ENCODE results near the gene PDXDC1.
"Not testable (repeated sequence)": the region's sequence is repeated elsewhere in the genome, so short reads cannot be mapped to it uniquely, and the experiment has no call there.

Gene PDXDC1

GRCh38 chr16:15016354-15016753, 41.5 kb downstream of the PDXDC1 start:
- DNase-seq = not testable (repeated sequence)

GRCh38 chr16:15016951-15017580, 42.2 kb downstream of the PDXDC1 start:
- not testable (repeated sequence) for DNase-seq

- DNase-seq = not testable (repeated sequence)
Observed at GRCh38 chr16:15021429-15021828, 46.6 kb downstream of the PDXDC1 start.

- peak; percentile 63 for DNase-seq
Observed at GRCh38 chr16:15022194-15022593, 47.4 kb downstream of the PDXDC1 start.

GRCh38 chr16:15023381-15024077, 48.7 kb downstream of the PDXDC1 start:
- not testable (repeated sequence) for DNase-seq

GRCh38 chr16:15024858-15025199, 50.0 kb downstream of the PDXDC1 start:
- DNase-seq = not testable (repeated sequence)

GRCh38 chr16:15025234-15025951, 50.6 kb downstream of the PDXDC1 start:
- DNase-seq = not testable (repeated sequence)

GRCh38 chr16:15027051-15027450, 52.2 kb downstream of the PDXDC1 start:
- not testable (repeated sequence) for DNase-seq

GRCh38 chr16:15027503-15028344, 52.9 kb downstream of the PDXDC1 start:
- not testable (repeated sequence) for DNase-seq

GRCh38 chr16:15028345-15028715, 53.5 kb downstream of the PDXDC1 start:
- DNase-seq = not testable (repeated sequence)

- DNase-seq = not testable (repeated sequence)
Observed at GRCh38 chr16:15028801-15029698, 54.2 kb downstream of the PDXDC1 start.

GRCh38 chr16:15029749-15030148, 54.9 kb downstream of the PDXDC1 start:
- not testable (repeated sequence) for DNase-seq

- no peak for DNase-seq
Observed at GRCh38 chr16:15031179-15031578, 56.4 kb downstream of the PDXDC1 start.

- no peak for DNase-seq
Observed at GRCh38 chr16:15031586-15031985, 56.8 kb downstream of the PDXDC1 start.

GRCh38 chr16:15032547-15033308, 57.9 kb downstream of the PDXDC1 start:
- DNase-seq = no peak

GRCh38 chr16:15033309-15033707, 58.5 kb downstream of the PDXDC1 start:
- DNase-seq = no peak

GRCh38 chr16:15034266-15035162, 59.7 kb downstream of the PDXDC1 start:
- DNase-seq = no peak

- DNase-seq = no peak
Observed at GRCh38 chr16:15035163-15035729, 60.4 kb downstream of the PDXDC1 start.

GRCh38 chr16:15037003-15037402, 62.2 kb downstream of the PDXDC1 start:
- no peak for DNase-seq

- no peak for DNase-seq
Observed at GRCh38 chr16:15037745-15038144, 62.9 kb downstream of the PDXDC1 start.

Data from CD4-positive, alpha-beta T cell treated with Interleukin-17A for 4 hours (primary cell).